GM21717 (cell line): Measurements from ENCODE around the gene PANK4.

Source experiments
- ATAC-seq: cut with Tn5 transposase; IDR thresholded peaks from one replicate; pipeline ENCODE4 v1.9.1; 2021; ENCODE audit warnings: mild to moderate bottlenecking, moderate library complexity; ENCODE audit not compliant: unreplicated experiment

Gene PANK4

DNA sequence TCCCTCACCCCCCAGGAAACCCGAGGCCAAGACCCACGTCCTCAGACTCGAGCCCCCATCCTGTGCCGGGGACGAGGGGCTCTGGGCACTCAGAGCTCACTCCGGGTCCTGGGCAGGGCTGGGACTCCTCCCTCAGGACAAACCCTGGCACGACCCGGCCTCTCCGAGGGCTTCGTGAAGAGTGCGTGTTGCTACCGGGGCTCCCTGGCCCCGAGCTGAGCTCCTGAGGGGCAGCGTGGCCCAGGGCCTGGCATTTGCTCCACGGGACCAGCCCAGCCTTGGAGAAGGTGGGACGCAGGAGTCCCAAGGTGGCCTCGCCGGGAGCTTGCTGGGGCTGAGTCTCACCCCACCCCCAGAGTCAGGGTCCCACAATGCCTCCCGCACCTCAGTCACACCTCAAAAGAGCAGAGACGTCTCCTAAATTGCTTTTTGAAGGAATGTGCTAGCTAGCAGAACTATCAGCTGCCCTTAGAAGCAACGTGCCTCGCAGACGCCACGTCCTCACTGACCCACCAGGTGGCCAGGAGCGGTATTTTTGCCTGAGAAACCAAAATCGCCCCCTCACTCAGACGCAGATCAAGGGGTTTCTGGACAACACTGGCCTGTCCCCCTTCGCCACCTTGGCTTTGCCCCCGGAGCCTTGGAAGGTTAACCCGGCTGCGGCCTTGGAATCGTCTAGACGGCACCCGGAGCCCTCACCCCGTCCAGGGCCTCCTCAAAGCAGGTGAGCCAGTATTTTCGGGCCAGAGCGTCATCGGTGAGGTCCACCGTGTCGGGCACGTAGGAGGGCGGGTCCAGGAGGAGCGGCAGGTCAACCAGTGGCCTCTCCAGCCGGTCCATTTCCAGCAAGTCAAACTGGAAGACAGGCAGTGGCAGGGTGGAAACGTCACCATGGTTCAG lies 11.3 kb downstream of the PANK4 start:
- ATAC-seq = no peak

- ATAC-seq = no peak
Measured at GRCh38 chr1:2513939-2514652, 12.3 kb downstream of the PANK4 start.

DNA sequence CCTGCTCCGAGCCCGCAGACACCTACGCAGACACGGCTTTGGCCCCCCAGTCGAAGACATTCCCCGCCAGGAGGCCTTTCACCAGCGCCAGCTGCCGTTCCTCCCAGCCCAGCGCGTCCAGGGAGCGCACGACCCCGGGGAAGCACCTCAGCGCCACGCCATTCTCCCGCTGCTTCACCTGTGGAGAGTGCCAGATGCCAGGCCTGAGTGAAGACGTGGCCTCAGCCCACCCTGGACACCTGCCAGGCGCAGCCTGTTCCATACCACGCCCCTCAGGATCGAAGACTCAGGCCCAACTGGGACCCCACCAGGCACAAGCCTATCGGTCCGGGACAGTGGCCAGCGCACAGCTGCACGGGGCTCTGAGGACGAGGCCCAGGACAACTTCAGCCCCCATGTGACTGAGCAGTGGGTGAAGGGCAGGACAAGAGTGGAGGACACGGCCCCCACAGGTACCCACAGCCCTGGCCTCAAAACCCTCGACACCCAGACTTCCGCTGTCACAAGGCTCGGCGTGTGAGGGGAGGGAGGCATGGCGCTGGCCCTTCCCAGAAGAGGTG lies 13.5 kb downstream of the PANK4 start:
- ATAC-seq = no peak

- no peak for ATAC-seq
Measured at GRCh38 chr1:2510366-2511155, 15.8 kb downstream of the PANK4 start.

- ATAC-seq = no peak
Measured at GRCh38 chr1:2509589-2509988, 16.8 kb downstream of the PANK4 start.

DNA sequence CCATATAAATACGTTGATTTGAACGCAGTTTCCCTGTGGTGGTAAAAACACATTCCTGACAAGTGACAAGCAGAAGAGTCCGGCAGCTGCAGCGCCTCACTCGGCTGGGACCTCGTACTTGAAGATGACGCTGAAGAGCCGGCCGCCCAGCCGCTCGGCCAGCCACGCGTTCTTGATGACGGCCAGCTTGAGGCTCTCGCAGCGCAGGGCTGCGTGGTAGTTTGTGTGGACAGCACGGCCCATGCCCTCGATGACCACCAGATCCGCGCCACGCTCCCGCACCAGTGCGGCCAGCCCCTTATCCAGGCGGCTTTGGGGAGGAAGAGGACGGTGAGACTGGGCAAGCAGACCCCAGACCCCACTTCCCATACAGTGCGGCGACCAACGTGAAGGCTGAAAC lies 17.6 kb downstream of the PANK4 start:
- no peak for ATAC-seq

DNA sequence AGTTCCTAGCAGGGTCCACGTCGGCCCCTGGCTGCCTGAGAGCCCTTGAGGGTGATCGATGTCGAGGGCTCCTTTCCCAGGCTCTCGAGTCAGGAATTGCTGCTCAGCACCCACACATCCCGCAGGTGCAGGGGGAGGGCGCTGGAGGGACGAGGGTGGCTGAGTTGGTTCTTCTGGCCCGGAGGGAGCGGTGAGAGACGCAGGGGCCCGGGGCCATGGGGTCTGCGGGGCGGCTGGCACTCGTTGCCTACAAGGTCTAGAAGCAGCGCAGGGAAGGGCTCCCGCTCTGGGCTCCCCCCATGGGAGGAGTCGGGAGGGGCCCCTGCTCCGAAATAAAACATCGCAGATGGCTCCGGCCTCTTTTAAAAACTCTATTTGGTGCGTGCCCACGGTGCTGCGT lies 18.2 kb downstream of the PANK4 start:
- ATAC-seq = no peak

- ATAC-seq = no peak
Measured at GRCh38 chr1:2507744-2508155, 18.6 kb downstream of the PANK4 start.

DNA sequence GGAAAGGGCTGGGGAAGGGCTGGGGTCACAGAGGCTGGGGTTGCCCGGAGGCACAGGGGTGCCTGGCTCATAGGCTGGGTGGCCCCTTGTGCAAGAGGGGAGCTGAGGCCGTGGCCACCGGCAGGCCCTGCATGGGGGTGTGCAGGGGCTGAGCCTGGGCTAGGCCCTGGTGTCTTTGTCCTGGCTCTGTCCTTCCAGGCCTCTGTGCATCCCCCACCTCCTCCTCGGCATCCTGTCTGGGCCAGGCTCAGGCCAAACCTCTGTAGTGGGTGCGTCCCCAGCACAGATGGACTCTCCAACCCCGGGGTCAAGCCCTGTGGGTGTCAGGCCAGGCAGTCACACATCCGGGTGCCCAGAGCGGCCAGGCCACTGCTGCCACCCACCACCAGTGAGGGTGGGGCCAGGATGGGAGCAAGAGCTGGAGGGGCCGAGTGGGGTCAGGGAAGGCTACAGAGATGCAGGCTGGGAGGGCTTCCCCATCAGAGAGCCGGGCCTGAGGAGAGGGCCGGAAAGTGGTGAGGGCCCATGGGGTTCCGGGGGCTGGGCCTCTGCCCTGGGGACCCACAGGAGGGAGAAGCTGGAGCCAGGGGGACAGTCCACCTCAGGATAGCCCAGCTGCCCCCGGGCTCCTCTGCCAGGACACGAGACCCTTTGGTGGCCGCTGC lies 19.4 kb downstream of the PANK4 start:
- no peak for ATAC-seq

- ATAC-seq = no peak
Measured at GRCh38 chr1:2506007-2506860, 20.2 kb downstream of the PANK4 start.

DNA sequence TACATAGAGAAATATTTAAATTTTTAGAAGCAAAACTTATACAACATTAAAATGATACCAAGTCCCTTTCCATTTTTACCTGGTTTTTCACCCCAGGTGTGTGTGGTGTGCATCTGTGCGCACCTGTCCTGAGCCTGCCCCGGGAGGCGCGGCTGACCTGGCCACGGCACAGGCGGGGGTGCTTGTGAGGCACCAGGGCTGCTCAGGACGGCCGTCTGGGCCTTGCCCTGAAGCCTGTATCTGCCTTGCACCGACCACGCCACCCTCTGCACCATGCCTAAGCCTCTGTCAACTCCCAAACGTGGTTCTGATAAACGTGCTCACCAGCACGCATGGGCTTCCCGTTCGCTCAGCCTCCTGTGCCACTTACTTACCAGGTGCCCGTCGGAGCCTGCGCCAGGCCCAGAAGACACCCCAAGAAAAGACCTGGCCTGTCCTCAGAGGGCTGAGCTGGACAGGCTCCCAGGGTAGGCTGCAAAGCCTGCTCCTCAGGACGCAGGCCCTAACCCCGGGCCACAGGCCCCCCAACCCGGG lies 20.9 kb downstream of the PANK4 start:
- ATAC-seq = no peak

GRCh38 chr1:2504949-2505272 lies 21.5 kb downstream of the PANK4 start:
- no peak for ATAC-seq

- ATAC-seq = no peak
Measured at GRCh38 chr1:2504225-2504948, 22.0 kb downstream of the PANK4 start.

DNA sequence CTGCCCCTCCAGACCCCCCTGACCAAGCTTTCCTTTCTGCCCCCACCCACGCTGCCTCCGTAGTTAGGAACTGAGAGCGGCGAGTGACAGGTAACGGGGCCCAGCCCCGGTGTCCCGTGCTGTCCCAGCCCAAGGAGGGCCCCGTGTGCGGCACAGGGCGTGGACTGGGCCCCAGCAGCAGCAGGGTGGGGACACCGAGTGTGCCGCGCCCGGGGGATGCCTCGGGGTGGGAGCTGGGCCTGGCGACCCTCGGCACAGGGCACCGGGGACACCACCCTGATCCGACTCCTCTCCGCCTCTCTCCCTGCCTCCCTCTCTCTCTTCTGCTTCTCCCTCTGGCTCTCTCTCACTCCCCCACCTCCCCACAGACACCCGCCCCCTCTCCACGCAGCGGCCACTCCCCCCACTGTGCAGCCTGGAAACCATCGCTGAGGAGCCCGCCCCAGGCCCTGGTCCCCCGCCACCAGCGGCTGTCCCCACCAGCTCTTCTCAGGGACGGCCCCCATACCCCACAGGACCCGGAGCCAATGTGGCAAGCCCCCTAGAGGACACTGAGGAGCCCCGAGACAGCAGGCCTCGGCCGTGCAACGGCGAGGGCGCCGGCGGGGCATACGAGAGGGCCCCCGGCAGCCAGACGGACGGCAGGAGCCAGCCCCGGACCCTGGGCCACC lies 22.7 kb downstream of the PANK4 start:
- no peak for ATAC-seq

DNA sequence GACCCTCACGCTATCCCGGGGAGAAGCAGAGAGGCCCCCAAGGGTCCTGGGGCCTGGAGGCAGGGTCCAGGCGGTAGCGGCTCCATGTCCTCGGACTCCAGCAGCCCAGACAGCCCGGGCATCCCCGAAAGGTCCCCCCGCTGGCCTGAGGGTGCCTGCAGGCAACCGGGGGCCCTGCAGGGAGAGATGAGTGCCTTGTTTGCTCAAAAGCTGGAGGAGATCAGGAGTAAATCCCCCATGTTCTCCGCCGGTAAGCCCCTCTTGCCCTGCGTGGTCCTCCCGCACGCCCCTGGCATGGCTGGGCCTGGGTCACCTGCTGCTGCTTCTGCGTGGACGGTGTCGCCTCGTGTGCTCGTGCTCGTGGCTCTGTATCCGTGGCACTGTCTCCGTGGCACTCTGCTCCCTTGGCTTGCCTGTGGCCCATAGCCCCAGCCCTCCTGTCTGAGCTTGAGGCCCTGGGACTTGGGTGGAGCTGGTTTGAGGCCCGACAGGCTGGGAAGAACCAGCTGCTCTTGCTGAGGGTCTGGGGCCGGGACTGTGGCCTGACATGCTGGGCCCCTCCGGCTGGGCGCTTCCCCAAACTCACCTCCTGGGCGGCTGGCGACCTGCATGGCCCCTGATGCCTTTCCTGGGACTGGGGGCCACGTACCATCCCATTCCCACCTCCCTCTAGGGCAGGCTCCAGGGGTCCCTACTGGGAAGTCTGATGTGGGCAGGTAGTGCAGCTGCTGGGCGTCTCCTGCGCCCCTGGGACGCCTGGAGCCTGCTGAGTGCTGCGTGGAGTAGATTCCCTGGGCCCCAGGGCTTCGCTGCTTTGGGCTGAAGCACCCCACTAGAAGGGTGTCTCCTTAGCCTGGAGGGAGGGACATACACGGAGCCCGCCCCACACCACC lies 23.5 kb downstream of the PANK4 start:
- ATAC-seq = no peak

GRCh38 chr1:2502210-2502609 lies 24.2 kb downstream of the PANK4 start:
- no peak for ATAC-seq

DNA sequence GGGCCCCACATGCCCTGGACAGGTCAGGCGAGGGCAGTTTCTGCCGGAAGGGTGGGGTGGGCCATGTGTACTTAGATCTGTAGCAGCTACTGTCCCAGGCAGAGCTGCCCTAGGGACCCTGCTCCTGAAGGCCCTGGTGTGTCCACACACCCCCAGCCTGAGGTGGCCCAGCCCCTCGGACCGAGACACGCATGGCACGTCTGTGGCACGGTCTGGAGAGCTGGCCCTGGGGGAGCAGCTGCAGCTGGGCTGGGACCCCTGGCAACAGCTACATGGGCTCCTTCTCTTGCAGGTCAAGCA lies 24.6 kb downstream of the PANK4 start:
- ATAC-seq = no peak
